ENCODE data around the gene PLXNB2. TPM values are rescaled to one million over a fixed set of nuclear protein-coding genes. Genes with fewer than 3 reads are reported as not detected.
A peak's percentile ranks its signal among the peaks of the same experiment; 100 is the strongest.

PLXNB2 gene
- total RNA-seq, 1 experiment from 2014 or later: 227 TPM

DNA sequence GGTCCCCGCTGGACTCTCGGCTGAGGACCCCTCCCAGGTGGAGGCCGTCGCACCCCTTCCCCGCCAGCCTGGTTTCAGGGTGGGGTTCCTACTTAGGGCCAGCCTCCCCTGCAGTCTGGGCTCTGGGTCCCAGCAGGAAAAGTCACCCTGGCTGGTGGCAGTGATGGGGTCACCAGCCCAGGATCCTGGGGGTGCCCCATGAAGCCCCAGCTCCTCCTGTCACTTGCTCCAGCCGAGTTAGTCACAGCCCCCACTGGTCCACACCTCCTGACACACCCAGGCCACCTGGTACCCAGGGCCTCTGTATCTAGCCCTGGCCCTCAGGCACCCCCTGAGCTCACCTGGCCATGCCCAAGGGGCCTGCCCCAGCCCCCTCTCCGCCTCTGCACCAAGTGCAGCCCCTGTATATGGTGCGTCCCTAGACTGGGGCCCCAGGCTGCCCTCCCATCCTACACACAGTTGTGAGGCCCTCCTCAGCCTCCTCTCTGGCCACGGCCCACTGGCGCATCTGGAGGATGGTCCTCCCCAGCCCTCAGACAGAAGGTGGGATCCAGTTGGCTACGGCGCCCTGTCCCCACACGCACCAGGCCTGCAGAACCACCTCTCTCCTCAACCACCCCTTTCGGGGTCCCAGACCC is 6.7 kb downstream of the PLXNB2 start:
- H3K4me1 ChIP-seq (ENCODE audit: control insufficient read depth, insufficient read depth, low read length): peaks cover 77% of the 10 kb centered on the region
- no peaks in the 10 kb centered on the region for H3K36me3 ChIP-seq (ENCODE audit: control insufficient read depth, insufficient read depth, low read length)
- ChIA-PET CTCF (interaction anchor here (0.6 to 1.0 kb wide), 2 partner anchors 21 to 30 kb away, joined by 3 to 5 read pairs; no protein-coding TSS in a partner anchor), POLR2A (no interaction called here)
- intact Hi-C loops (cut with micrococcal nuclease; ENCODE audit: unreplicated experiment) (no loop called here), in situ Hi-C loops (cut with HindIII; ENCODE audit: low pct_unique_long_range_greater_than_20kb, low sequenced_read_pairs) (no loop called here)
- no peak for ATAC-seq
- TF ChIP-seq TCF7L2 (IDR thresholded peaks at IDR 0.05; ENCODE audit: low read depth, low read length) (no peak), POLR2AphosphoS5 (IDR thresholded peaks at IDR 0.05; ENCODE audit: low read depth, low read length) (no peak), SIN3A (IDR thresholded peaks at IDR 0.05; ENCODE audit: borderline replicate concordance, insufficient read depth, low read depth, low read length) (no peak)
- TF ChIP-seq, protein P1, sequence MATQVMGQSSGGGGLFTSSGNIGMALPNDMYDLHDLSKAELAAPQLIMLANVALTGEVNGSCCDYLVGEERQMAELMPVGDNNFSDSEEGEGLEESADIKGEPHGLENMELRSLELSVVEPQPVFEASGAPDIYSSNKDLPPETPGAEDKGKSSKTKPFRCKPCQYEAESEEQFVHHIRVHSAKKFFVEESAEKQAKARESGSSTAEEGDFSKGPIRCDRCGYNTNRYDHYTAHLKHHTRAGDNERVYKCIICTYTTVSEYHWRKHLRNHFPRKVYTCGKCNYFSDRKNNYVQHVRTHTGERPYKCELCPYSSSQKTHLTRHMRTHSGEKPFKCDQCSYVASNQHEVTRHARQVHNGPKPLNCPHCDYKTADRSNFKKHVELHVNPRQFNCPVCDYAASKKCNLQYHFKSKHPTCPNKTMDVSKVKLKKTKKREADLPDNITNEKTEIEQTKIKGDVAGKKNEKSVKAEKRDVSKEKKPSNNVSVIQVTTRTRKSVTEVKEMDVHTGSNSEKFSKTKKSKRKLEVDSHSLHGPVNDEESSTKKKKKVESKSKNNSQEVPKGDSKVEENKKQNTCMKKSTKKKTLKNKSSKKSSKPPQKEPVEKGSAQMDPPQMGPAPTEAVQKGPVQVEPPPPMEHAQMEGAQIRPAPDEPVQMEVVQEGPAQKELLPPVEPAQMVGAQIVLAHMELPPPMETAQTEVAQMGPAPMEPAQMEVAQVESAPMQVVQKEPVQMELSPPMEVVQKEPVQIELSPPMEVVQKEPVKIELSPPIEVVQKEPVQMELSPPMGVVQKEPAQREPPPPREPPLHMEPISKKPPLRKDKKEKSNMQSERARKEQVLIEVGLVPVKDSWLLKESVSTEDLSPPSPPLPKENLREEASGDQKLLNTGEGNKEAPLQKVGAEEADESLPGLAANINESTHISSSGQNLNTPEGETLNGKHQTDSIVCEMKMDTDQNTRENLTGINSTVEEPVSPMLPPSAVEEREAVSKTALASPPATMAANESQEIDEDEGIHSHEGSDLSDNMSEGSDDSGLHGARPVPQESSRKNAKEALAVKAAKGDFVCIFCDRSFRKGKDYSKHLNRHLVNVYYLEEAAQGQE (IDR thresholded peaks at IDR 0.05; ENCODE audit: insufficient read depth in 1 of 2, low read depth in 2 of 2, low read length in 1 of 2): no peak
- TF ChIP-seq, protein P2, sequence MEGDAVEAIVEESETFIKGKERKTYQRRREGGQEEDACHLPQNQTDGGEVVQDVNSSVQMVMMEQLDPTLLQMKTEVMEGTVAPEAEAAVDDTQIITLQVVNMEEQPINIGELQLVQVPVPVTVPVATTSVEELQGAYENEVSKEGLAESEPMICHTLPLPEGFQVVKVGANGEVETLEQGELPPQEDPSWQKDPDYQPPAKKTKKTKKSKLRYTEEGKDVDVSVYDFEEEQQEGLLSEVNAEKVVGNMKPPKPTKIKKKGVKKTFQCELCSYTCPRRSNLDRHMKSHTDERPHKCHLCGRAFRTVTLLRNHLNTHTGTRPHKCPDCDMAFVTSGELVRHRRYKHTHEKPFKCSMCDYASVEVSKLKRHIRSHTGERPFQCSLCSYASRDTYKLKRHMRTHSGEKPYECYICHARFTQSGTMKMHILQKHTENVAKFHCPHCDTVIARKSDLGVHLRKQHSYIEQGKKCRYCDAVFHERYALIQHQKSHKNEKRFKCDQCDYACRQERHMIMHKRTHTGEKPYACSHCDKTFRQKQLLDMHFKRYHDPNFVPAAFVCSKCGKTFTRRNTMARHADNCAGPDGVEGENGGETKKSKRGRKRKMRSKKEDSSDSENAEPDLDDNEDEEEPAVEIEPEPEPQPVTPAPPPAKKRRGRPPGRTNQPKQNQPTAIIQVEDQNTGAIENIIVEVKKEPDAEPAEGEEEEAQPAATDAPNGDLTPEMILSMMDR (IDR thresholded peaks at IDR 0.05): no peak
- H3K9me3 ChIP-seq (ENCODE audit: control insufficient read depth, insufficient read depth, low read depth, low read length): no peaks in the 10 kb centered on the region
- H3K4me3 ChIP-seq (ENCODE audit: low read depth in 2 of 2, low read length in 2 of 2): no peak overlapping the region; a peak in 1 of 4 replicates
- H3K27ac ChIP-seq (ENCODE audit: low read length): peak overlapping the region; percentile 78
- no TSS peak for BruUV-seq (replicated peaks)
- no peaks in the 10 kb centered on the region for H3K27me3 ChIP-seq (ENCODE audit: control insufficient read depth, insufficient read depth, low read length)
- no peak for DNase-seq (ENCODE audit: low read depth, low spot score)

DNA sequence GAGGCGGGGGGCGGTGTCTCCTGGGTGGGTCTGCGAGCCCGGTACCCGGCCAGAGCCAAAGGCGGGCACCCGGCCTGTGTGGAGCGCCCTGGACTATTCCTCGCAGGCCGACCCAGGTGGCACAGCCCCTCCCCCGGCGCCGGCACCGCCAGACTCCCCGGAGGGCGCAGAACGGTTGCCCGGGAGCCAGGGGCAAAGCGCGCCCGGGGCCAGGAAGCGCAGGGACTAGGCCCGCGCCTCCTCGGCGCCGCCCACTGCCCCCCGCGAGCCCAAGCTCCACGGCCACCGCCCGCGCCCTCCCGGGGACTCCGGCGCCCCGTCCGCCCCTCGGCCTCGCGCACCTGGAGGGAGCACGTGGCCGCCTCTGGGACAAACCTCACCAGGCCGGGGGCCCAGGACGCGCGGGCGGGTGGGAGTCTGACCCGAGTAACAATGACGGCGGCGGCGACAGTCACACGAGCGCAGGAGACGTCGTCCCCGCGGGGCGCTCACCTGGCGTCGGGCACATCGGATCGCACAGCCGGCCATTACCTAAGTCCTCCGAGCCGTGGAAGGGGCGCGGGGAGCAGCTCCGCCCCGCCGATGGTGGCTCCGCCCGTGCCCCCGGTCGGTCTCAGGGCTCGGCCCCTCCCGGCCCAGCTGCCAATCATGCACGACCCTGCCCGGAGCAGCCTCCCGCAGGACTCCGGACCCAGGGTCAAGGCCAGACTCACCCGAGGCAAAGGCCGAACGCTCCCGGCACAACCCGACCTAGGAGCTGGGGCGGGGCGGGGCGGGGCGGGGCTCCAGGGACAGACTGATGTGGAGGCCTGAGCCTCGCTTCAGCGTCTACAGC is 7.4 kb downstream of the PLXNB2 start:
- H3K9me3 ChIP-seq (ENCODE audit: control insufficient read depth, insufficient read depth, low read depth, low read length): no peaks in the 10 kb centered on the region
- ATAC-seq (peak; percentile 62), DNase-seq (ENCODE audit: low read depth, low spot score) (no peak)
- H3K4me1 ChIP-seq (ENCODE audit: control insufficient read depth, insufficient read depth, low read length): peaks cover 76% of the 10 kb centered on the region
- peak overlapping the region; percentile 30 to 31 for H3K4me3 ChIP-seq (ENCODE audit: low read depth in 2 of 2, low read length in 2 of 2)
- in situ Hi-C loops (cut with HindIII; ENCODE audit: low pct_unique_long_range_greater_than_20kb, low sequenced_read_pairs): no loop called here
- intact Hi-C loops (cut with micrococcal nuclease; ENCODE audit: unreplicated experiment): no loop called here
- BruUV-seq (replicated peaks): no TSS peak
- H3K27me3 ChIP-seq (ENCODE audit: control insufficient read depth, insufficient read depth, low read length): no peaks in the 10 kb centered on the region
- H3K27ac ChIP-seq (ENCODE audit: low read length): peak overlapping the region; percentile 78
- no peaks in the 10 kb centered on the region for H3K36me3 ChIP-seq (ENCODE audit: control insufficient read depth, insufficient read depth, low read length)
- TF ChIP-seq SIN3A (IDR thresholded peaks at IDR 0.05; ENCODE audit: borderline replicate concordance, insufficient read depth, low read depth, low read length) (no peak; the same call in 1 of the 2 replicates), TCF7L2 (IDR thresholded peaks at IDR 0.05; ENCODE audit: low read depth, low read length) (no peak), POLR2AphosphoS5 (IDR thresholded peaks at IDR 0.05; ENCODE audit: low read depth, low read length) (no peak)
- TF ChIP-seq, protein P1 (IDR thresholded peaks at IDR 0.05; ENCODE audit: insufficient read depth in 1 of 2, low read depth in 2 of 2, low read length in 1 of 2): no peak
- TF ChIP-seq, protein P2 (IDR thresholded peaks at IDR 0.05): no peak
- POLR2A ChIA-PET: no interaction called here
- CTCF ChIA-PET: interaction anchor here (0.6 to 1.0 kb wide), 2 partner anchors 21 to 31 kb away, joined by 3 to 5 read pairs; no protein-coding TSS in a partner anchor

Data from Panc1 (cell line).